NCI-H146 (cell line): ENCODE data around the gene MAN1B1.

ENCODE experiments used
- DNase-seq: peaks from one replicate; lab custom pipeline; 2025; lab: John Stamatoyannopoulos, UW

Gene MAN1B1

DNA sequence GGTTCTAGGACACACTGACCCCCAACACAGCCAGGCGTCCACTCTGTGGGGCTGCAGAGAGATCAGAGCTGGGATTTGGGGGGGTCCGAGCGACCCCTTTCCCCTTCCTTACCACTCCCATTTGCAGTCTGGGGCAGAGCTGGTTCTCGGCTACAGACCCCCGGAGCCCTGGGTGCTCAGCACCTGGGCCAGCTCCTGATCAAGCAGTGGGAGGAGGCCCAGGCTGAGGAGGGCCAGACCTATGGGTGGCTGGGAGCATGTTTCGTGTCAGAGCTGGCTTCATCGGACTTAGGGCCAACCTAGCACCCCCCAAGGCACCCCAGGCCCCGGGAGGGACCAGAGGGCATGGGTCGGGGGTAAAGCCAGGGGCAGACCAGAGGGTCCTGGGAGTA lies 59.7 kb downstream of the MAN1B1 start:
- no peak for DNase-seq

- DNase-seq = no peak
These were observed 60.5 kb downstream of the MAN1B1 start for GRCh38 chr9:137147091-137147792.

GRCh38 chr9:137147793-137148160 lies 61.0 kb downstream of the MAN1B1 start:
- no peak for DNase-seq

DNA sequence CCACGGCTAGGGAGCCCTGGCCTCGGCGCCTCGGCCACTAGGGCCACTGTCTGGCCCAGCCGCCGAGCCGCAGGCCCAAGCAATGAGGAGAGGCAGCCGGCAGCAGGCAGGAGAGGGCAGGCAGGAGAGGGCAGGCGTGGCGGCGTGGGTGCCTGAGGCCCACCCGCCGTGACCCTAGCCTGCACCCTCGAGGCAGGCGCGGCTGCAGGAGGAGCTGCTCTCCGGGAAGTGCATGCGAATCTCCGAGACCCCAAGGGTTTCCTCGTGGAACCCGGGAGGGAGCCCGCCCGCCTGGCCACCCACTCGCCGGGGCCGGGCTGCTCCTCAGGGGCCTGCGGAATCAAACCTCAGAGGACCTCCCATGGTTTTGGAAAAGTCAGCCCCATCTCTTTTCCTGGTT lies 61.5 kb downstream of the MAN1B1 start:
- DNase-seq = no peak

- no peak for DNase-seq
These were observed 61.9 kb downstream of the MAN1B1 start for GRCh38 chr9:137148661-137149060.

- no peak for DNase-seq
These were observed 62.6 kb downstream of the MAN1B1 start for GRCh38 chr9:137149363-137149762.

DNA sequence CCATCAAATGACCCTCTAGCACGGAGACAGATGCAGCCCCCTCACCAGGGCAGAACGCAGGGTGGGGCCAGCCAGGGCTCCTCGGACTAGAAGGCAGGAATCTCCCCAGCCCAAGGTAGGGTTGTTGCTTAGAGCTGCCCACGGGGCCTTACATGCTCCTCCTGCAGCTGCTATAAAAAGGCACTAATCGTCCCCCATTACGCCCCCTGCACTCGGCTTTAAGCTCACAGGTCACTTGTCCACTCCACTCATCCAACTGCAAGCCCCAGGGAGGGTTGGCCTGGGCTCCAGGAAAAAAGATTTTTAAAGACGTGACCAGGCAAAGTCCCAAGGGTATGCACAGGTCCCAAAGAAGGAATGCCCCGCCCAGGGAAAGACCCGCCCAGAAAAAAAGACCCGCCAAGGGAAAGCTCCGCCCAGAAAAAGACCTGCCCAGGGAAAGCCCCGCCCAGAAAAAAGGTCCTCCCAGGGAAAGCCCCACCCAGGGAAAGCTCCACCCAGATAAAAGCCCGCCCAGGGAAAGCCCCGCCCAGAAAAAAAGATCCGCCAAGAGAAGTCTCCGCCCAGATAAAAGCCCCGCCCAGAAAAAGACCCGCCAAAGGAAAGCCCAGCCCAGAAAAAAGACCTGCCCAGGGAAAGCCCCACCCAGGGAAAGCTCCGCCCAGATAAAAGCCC lies 63.3 kb downstream of the MAN1B1 start:
- no peak for DNase-seq

GRCh38 chr9:137150617-137151457 lies 64.1 kb downstream of the MAN1B1 start:
- peak; percentile 91 for DNase-seq

DNA sequence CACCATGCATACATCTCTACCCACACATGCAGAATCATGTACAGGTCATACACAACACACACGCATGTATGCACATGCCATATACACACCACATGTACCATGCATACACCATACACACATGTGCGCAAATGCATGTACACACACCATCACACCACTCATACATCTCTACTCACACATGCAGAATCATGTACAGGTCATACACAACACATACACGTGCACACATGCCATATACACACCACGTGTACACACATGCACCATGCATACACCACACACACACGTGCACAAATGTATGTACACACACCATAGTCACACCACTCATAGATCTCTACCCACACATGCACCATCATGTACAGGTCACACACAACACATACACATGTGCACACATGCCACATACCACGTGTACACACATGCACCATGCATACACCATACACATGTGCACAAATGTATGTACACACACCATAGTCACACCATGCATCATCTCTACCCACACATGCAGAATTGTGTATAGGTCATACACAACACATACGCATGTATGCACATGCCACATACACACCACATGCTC lies 66.1 kb downstream of the MAN1B1 start:
- DNase-seq = no peak

DNA sequence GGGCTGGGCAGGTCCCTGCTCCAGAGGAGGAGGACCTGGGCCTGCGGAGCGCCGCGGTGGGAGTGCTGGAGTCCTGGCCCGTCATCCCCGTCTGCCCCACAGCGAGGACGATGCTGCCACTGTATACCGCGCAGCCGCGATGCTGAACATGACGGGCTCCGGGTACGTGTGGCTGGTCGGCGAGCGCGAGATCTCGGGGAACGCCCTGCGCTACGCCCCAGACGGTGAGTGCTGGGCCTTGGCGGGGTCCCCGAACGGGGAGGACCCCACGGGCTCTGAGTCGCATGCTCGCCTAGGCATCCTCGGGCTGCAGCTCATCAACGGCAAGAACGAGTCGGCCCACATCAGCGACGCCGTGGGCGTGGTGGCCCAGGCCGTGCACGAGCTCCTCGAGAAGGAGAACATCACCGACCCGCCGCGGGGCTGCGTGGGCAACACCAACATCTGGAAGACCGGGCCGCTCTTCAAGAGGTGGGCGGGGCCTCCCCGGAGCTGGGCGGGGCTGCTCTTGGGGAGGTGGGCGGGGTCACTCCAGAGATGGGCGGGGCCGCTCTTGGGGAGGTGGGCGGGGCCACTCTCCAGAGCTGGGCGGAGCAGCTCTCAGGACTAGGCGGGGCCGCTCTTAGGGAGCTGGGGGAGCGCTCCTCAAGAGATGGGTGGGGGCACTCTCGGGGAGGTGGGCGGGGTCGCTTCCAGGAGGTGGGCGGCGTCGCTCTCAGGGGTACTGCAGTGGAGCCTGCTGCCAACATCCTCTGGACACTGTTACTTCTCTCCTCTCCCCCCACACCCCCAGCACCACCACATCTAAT lies 70.0 kb downstream of the MAN1B1 start:
- DNase-seq = no peak

GRCh38 chr9:137157618-137158415 lies 71.0 kb downstream of the MAN1B1 start:
- DNase-seq = no peak

GRCh38 chr9:137158625-137159024 lies 71.8 kb downstream of the MAN1B1 start:
- DNase-seq = no peak
